Measurements from ENCODE around the gene GALNT11. TPM values are rescaled to one million over a fixed set of nuclear protein-coding genes. Genes with fewer than 3 reads are reported as not detected.

The GALNT11 gene
- total and polyA plus RNA-seq, 4 donors, result 22.7 to 64.2 (median 35.4) TPM

DNA sequence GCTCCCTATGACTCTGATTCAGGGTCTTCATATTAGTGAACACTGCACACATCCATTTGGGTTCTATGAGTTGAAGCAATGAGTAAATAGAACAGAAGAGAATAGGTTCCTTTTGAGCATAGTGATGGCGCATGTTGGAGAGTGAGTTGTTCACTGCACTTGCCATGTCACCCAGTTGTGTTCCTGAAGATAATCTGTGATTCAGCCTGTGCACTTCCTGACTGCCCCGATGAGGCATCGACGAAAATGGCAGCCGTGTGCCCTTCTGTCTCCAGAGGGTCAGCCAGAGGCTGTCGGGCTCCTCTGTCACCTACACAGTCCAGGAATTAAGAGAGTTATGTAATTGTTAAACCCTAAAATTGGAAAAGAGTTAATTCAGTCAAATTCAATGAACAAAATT, 94.7 kb downstream of the GALNT11 start:
- H3K4me1 ChIP-seq (ENCODE audit: control insufficient read depth in 5 of 5, insufficient read depth in 5 of 5, low read length in 5 of 5), result no peaks in the 10 kb centered on the region
- WGBS, 2 donors, result 95 to 99% methylated on average over 6 of the region's 6 CpGs
- no peak for DNase-seq
- no peak overlapping the region for H3K9ac ChIP-seq (ENCODE audit: insufficient read depth in 1 of 2, low read length in 2 of 2)
- H3K4me3 ChIP-seq, result no peak overlapping the region
- H3K36me3 ChIP-seq (ENCODE audit: control insufficient read depth in 4 of 4, insufficient read depth in 4 of 4, low read length in 4 of 4), result peaks cover 27 to 56% (median 42%) of the 10 kb centered on the region in 4 donors
- H3K27me3 ChIP-seq (ENCODE audit: control insufficient read depth in 3 of 3, insufficient read depth in 3 of 3, low read length in 2 of 3), result no peaks in the 10 kb centered on the region
- ATAC-seq (ENCODE audit: insufficient read depth, low FRiP score), result no peak
- no peak for TF ChIP-seq CTCF (IDR thresholded peaks at IDR 0.05; ENCODE audit: control extremely low read depth, extremely low read depth)
- no peak overlapping the region for H3K27ac ChIP-seq (ENCODE audit: low read depth in 1 of 2, low read length in 1 of 2)
- peaks cover 0 to 6% (median 1%) of the 10 kb centered on the region in 4 donors for H3K9me3 ChIP-seq (ENCODE audit: control insufficient read depth in 4 of 4, insufficient read depth in 3 of 4, low read length in 3 of 4)

- no peak overlapping the region for H3K9ac ChIP-seq (ENCODE audit: insufficient read depth in 1 of 2, low read length in 2 of 2)
- H3K9me3 ChIP-seq (ENCODE audit: control insufficient read depth in 4 of 4, insufficient read depth in 3 of 4, low read length in 3 of 4), result peaks cover 0 to 6% (median 1%) of the 10 kb centered on the region in 4 donors
- H3K4me1 ChIP-seq (ENCODE audit: control insufficient read depth in 5 of 5, insufficient read depth in 5 of 5, low read length in 5 of 5), result no peaks in the 10 kb centered on the region
- H3K36me3 ChIP-seq (ENCODE audit: control insufficient read depth in 4 of 4, insufficient read depth in 4 of 4, low read length in 4 of 4), result peaks cover 27 to 56% (median 42%) of the 10 kb centered on the region in 4 donors
- DNase-seq, result no peak
- no peak for ATAC-seq (ENCODE audit: insufficient read depth, low FRiP score)
- no peak for TF ChIP-seq CTCF (IDR thresholded peaks at IDR 0.05; ENCODE audit: control extremely low read depth, extremely low read depth)
- 98 to 99% methylated on average over 7 of the region's 7 CpGs for WGBS, 2 donors
- H3K27ac ChIP-seq (ENCODE audit: low read depth in 1 of 2, low read length in 1 of 2), result no peak overlapping the region
- no peak overlapping the region for H3K4me3 ChIP-seq
- no peaks in the 10 kb centered on the region for H3K27me3 ChIP-seq (ENCODE audit: control insufficient read depth in 3 of 3, insufficient read depth in 3 of 3, low read length in 2 of 3)
These were observed 95.3 kb downstream of the GALNT11 start for GRCh38 chr7:152120776-152121175.

DNA sequence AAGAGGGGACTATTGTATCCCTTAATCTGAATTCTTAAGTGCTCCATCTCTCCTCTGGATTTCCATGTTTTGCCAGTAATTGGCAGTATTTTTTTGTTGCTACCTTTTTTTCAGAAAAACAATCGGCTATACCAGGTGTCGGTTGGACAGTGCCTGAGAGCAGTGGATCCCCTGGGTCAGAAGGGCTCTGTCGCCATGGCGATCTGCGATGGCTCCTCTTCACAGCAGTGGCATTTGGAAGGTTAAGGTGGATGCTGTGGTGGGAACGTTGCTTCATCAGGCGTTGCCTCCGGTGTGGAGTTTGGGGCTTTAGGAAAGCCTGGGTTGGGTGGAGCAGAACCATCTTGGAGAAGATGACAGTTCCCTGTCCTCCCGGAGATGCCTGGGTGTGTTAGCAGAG, 96.0 kb downstream of the GALNT11 start:
- Histone ChIP-seq H3K27ac (ENCODE audit: low read depth in 1 of 2, low read length in 1 of 2) (no peak overlapping the region), H3K9me3 (ENCODE audit: control insufficient read depth in 4 of 4, insufficient read depth in 3 of 4, low read length in 3 of 4) (peaks cover 0 to 6% (median 1%) of the 10 kb centered on the region in 4 donors), H3K27me3 (ENCODE audit: control insufficient read depth in 3 of 3, insufficient read depth in 3 of 3, low read length in 2 of 3) (no peaks in the 10 kb centered on the region), H3K4me3 (no peak overlapping the region), H3K36me3 (ENCODE audit: control insufficient read depth in 4 of 4, insufficient read depth in 4 of 4, low read length in 4 of 4) (peaks cover 27 to 57% (median 42%) of the 10 kb centered on the region in 4 donors), H3K9ac (ENCODE audit: insufficient read depth in 1 of 2, low read length in 2 of 2) (no peak overlapping the region), H3K4me1 (ENCODE audit: control insufficient read depth in 5 of 5, insufficient read depth in 5 of 5, low read length in 5 of 5) (no peaks in the 10 kb centered on the region)
- TF ChIP-seq CTCF (IDR thresholded peaks at IDR 0.05; ENCODE audit: control extremely low read depth, extremely low read depth), result no peak
- no peak for ATAC-seq (ENCODE audit: insufficient read depth, low FRiP score)
- DNase-seq, result no peak
- 94 to 97% methylated on average over 9 of the region's 9 CpGs for WGBS, 2 donors

DNA sequence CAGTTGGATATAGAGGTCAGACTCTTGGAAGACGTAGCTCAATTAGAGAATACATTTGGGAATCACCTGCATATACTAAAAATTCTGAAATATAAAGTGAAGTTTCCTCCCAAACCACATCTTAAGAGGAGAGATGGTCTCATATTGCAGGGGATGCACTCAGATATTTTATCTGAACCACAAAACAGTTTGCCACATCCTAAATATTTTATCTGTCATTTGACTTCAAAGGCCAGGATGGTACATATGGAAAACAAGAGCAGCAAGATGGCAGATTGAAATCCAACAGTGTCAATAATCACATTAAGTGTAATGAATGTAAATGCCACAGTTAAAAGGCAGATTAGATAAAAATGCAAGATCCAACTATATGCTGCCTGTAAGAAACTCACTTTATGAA, 97.1 kb downstream of the GALNT11 start:
- Histone ChIP-seq H3K36me3 (ENCODE audit: control insufficient read depth in 4 of 4, insufficient read depth in 4 of 4, low read length in 4 of 4) (peaks cover 26 to 56% (median 41%) of the 10 kb centered on the region in 4 donors), H3K27ac (ENCODE audit: low read depth in 1 of 2, low read length in 1 of 2) (no peak overlapping the region), H3K9me3 (ENCODE audit: control insufficient read depth in 4 of 4, insufficient read depth in 3 of 4, low read length in 3 of 4) (peaks cover 0 to 6% (median 1%) of the 10 kb centered on the region in 4 donors), H3K9ac (ENCODE audit: insufficient read depth in 1 of 2, low read length in 2 of 2) (no peak overlapping the region), H3K27me3 (ENCODE audit: control insufficient read depth in 3 of 3, insufficient read depth in 3 of 3, low read length in 2 of 3) (no peaks in the 10 kb centered on the region), H3K4me3 (no peak overlapping the region), H3K4me1 (ENCODE audit: control insufficient read depth in 5 of 5, insufficient read depth in 5 of 5, low read length in 5 of 5) (no peaks in the 10 kb centered on the region)
- DNase-seq (no peak), ATAC-seq (ENCODE audit: insufficient read depth, low FRiP score) (no peak)
- TF ChIP-seq CTCF (IDR thresholded peaks at IDR 0.05; ENCODE audit: control extremely low read depth, extremely low read depth), result no peak
- 96 to 98% methylated on average over 1 of the region's 1 CpG for WGBS, 2 donors

Data from lung (tissue), 12 donors.